ENCODE results near the gene FYN.

GRCh38 chr6:111747829-111748228, 125.4 kb downstream of the FYN start:
- no peak for TF ChIP-seq CTCF (IDR thresholded peaks at IDR 0.05)
- no peak for TF ChIP-seq POLR2A (IDR thresholded peaks at IDR 0.05)
